Measurements from ENCODE around the gene BTBD2.

The BTBD2 gene

DNA sequence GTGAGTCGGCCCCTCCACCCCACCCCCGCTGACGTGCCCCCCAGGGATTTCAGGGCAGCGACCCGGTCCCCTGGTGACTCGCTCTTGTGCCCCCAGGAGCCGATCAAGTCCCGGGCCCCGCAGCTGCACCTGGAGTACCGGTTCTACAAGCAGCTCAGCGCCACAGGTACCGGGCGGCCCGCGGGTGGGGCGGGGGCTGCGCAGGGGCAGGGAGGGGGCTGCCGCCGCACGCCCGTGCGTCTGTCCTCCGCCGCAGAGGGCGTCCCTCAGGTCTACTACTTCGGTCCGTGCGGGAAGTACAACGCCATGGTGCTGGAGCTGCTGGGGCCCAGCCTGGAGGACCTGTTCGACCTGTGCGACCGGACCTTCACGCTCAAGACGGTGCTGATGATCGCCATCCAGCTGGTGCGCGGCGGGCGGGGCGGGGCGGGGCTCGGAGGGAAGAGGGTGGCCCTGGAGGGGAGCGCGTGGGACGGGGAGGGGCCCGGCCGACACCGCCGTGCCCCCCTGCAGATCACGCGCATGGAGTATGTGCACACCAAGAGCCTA is 37.1 kb downstream of the BTBD2 start:
- no peak for ATAC-seq (ENCODE audit: low read depth)
- peaks cover 40% of the 10 kb centered on the region for H3K36me3 ChIP-seq (ENCODE audit: low read depth)
- DNase-seq (ENCODE audit: low spot score), result no peak

DNA sequence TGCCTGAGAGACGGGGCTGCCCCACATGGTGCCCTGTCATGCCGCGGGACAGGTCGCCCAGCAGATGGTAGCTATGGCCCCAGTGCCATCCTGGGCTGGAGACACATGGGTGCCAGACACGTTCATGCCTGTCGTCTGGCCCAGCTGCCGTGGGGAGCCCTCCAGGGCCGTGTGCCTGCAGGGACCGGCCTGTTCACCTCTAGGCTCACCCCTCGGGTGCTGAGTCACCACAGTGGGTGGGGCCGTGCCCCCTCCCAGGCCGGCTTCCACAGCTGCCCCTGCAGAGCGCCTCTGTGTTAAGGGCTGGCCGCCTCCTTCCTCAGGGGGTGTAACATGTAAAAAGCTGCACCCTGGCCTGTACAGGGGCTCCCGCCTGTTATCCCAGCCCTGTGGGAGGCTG is 38.4 kb downstream of the BTBD2 start:
- peaks cover 34% of the 10 kb centered on the region for H3K36me3 ChIP-seq (ENCODE audit: low read depth)
- H3K4me1 ChIP-seq (ENCODE audit: insufficient read depth, poor library complexity, severe bottlenecking), result no peaks in the 10 kb centered on the region
- no peaks in the 10 kb centered on the region for H3K9me3 ChIP-seq (ENCODE audit: severe bottlenecking)
- ATAC-seq (ENCODE audit: low read depth), result no peak
- no peak overlapping the region for H3K4me3 ChIP-seq (ENCODE audit: severe bottlenecking)
- no peaks in the 10 kb centered on the region for H3K27me3 ChIP-seq (ENCODE audit: insufficient read depth, poor library complexity, severe bottlenecking)
- TF ChIP-seq, protein P1, sequence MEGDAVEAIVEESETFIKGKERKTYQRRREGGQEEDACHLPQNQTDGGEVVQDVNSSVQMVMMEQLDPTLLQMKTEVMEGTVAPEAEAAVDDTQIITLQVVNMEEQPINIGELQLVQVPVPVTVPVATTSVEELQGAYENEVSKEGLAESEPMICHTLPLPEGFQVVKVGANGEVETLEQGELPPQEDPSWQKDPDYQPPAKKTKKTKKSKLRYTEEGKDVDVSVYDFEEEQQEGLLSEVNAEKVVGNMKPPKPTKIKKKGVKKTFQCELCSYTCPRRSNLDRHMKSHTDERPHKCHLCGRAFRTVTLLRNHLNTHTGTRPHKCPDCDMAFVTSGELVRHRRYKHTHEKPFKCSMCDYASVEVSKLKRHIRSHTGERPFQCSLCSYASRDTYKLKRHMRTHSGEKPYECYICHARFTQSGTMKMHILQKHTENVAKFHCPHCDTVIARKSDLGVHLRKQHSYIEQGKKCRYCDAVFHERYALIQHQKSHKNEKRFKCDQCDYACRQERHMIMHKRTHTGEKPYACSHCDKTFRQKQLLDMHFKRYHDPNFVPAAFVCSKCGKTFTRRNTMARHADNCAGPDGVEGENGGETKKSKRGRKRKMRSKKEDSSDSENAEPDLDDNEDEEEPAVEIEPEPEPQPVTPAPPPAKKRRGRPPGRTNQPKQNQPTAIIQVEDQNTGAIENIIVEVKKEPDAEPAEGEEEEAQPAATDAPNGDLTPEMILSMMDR (IDR thresholded peaks at IDR 0.05; ENCODE audit: poor library complexity, severe bottlenecking), result no peak
- H3K27ac ChIP-seq (ENCODE audit: poor library complexity, severe bottlenecking), result no peak overlapping the region
- DNase-seq (ENCODE audit: low spot score), result no peak

More for the DNA sequence above, 37.1 kb downstream of the BTBD2 start:
- no peaks in the 10 kb centered on the region for H3K4me1 ChIP-seq (ENCODE audit: insufficient read depth, poor library complexity, severe bottlenecking)
- no peak overlapping the region for H3K4me3 ChIP-seq (ENCODE audit: severe bottlenecking)
- no peaks in the 10 kb centered on the region for H3K27me3 ChIP-seq (ENCODE audit: insufficient read depth, poor library complexity, severe bottlenecking)
- H3K9me3 ChIP-seq (ENCODE audit: severe bottlenecking), result no peaks in the 10 kb centered on the region
- TF ChIP-seq, protein P1 (IDR thresholded peaks at IDR 0.05; ENCODE audit: poor library complexity, severe bottlenecking), result no peak
- H3K27ac ChIP-seq (ENCODE audit: poor library complexity, severe bottlenecking), result no peak overlapping the region

DNA sequence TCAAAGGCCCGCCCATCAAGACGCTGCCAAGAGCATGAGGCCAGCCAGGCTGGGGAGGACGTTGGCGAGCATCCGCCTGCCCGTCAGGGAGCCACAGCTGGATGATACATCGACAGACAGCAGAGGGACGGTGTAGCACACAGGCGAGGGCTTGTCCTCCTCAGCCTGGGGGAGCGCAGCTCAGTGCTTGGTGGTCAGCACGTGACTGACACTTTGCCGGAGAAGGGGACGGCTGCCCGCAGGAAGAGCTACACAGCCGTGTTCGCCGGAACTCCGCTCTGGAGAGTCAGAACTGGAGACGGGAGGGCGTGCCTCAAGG is 40.4 kb downstream of the BTBD2 start:
- no peak for DNase-seq (ENCODE audit: low spot score)
- H3K27ac ChIP-seq (ENCODE audit: poor library complexity, severe bottlenecking), result no peak overlapping the region
- H3K4me3 ChIP-seq (ENCODE audit: severe bottlenecking), result no peak overlapping the region
- peaks cover 3% of the 10 kb centered on the region for H3K4me1 ChIP-seq (ENCODE audit: insufficient read depth, poor library complexity, severe bottlenecking)
- no peaks in the 10 kb centered on the region for H3K9me3 ChIP-seq (ENCODE audit: severe bottlenecking)
- H3K27me3 ChIP-seq (ENCODE audit: insufficient read depth, poor library complexity, severe bottlenecking), result no peaks in the 10 kb centered on the region
- peaks cover 24% of the 10 kb centered on the region for H3K36me3 ChIP-seq (ENCODE audit: low read depth)
- no peak for ATAC-seq (ENCODE audit: low read depth)
- TF ChIP-seq, protein P1 (IDR thresholded peaks at IDR 0.05; ENCODE audit: poor library complexity, severe bottlenecking), result no peak

DNA sequence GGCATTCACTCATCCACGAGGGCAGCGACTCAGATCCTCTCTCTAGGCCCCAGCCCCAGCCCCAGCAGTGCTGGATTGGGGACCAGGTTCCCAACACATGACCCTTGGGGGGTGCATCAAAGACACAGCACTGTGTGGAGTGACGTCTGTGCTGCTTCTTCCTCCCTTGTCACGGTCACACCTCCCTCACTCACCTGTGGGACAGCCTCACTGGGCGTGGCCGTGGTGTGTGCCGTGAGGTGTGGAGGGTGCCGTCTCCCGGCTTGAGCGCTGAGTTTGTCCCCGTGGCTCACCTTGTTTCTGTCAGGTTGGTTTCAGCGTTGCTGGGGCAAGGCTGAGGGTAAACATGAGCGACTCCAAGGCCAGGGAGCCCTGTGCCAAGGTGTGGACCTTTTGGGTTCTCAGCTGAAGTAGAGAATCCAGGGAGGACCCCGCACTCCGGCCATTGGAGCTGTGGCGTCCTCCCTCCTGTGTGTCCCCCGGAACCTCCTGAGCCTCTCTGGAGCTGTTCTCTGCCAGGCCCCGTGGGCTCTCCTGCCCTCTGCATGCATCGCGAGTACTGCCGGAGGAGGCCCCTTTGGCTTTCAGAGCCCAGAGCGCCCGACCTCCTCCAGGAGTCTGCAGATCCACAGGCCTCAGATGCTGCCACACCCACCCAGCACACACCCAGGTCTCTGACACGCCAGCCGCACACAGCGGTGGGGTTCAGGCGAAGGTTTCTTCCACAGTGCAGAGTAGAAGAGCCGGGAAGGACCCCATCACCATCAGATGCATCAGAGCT is 40.9 kb downstream of the BTBD2 start:
- TF ChIP-seq, protein P1 (IDR thresholded peaks at IDR 0.05; ENCODE audit: poor library complexity, severe bottlenecking), result no peak
- H3K4me3 ChIP-seq (ENCODE audit: severe bottlenecking), result no peak overlapping the region
- DNase-seq (ENCODE audit: low spot score), result no peak
- H3K4me1 ChIP-seq (ENCODE audit: insufficient read depth, poor library complexity, severe bottlenecking), result peaks cover 6% of the 10 kb centered on the region
- no peaks in the 10 kb centered on the region for H3K27me3 ChIP-seq (ENCODE audit: insufficient read depth, poor library complexity, severe bottlenecking)
- ATAC-seq (ENCODE audit: low read depth), result no peak
- H3K36me3 ChIP-seq (ENCODE audit: low read depth), result peaks cover 24% of the 10 kb centered on the region
- H3K27ac ChIP-seq (ENCODE audit: poor library complexity, severe bottlenecking), result no peak overlapping the region
- H3K9me3 ChIP-seq (ENCODE audit: severe bottlenecking), result no peaks in the 10 kb centered on the region

Measured in RWPE2 (cell line).